GM13977 (cell line): ENCODE results near the gene SLC49A4.

Experiments used
- DNase-seq: peaks from one replicate; pipeline ENCODE4 v3.0.0; 2012; ENCODE audit warnings: low spot score
- CTCF ChIP-seq: IDR thresholded peaks from 2 replicates; pipeline ENCODE4 v1.5.1; 2012; ENCODE audit warnings: mild to moderate bottlenecking, control low read depth; ENCODE audit not compliant: insufficient read depth; ENCODE audit errors: extremely low read depth, missing control alignments
- in situ Hi-C: fragments of 300-500 bp; cut with MboI; formaldehyde crosslinking; loops from one replicate; pipeline ENCODE4 v1.12.0; 2022; ENCODE audit warnings: low sequenced_read_pairs, low pct_unique_long_range_greater_than_20kb, mixed read lengths, inconsistent platforms; ENCODE audit not compliant: unreplicated experiment

SLC49A4 gene

GRCh38 chr3:122924056-122924455 lies 129.2 kb downstream of the SLC49A4 start:
- in situ Hi-C loops = no loop called here
- TF ChIP-seq CTCF = no peak

GRCh38 chr3:122925756-122926155 lies 130.9 kb downstream of the SLC49A4 start:
- in situ Hi-C loops = no loop called here
- no peak for TF ChIP-seq CTCF
- no peak for DNase-seq

More at GRCh38 chr3:122924056-122924455, 129.2 kb downstream of the SLC49A4 start:
- DNase-seq = no peak

DNA sequence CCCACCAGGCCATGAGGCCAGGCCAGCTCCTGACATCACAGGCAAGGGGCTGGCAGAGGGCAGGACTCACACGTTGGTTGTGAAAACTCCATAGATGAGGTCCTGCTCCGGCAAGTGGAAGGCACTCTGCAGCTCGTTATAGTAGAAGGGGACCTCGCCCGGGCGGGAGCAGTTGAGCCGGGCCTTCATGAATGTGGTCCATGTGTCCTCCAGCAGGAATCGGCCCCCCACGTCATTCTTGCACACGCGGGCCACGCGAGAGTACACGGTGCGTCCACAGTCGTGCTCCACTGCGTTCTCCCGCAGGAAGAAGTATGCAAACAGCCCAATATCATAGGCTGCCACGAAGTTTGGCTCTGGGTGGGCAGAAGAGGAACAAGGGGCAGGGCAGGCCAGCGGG lies 131.5 kb downstream of the SLC49A4 start:
- DNase-seq = no peak
- TF ChIP-seq CTCF = no peak
- in situ Hi-C loops = no loop called here

- DNase-seq = no peak
- in situ Hi-C loops = no loop called here
- no peak for TF ChIP-seq CTCF
These were observed 131.9 kb downstream of the SLC49A4 start for GRCh38 chr3:122926811-122927210.

GRCh38 chr3:122927726-122928125 lies 132.9 kb downstream of the SLC49A4 start:
- no peak for DNase-seq
- no peak for TF ChIP-seq CTCF
- in situ Hi-C loops = no loop called here

DNA sequence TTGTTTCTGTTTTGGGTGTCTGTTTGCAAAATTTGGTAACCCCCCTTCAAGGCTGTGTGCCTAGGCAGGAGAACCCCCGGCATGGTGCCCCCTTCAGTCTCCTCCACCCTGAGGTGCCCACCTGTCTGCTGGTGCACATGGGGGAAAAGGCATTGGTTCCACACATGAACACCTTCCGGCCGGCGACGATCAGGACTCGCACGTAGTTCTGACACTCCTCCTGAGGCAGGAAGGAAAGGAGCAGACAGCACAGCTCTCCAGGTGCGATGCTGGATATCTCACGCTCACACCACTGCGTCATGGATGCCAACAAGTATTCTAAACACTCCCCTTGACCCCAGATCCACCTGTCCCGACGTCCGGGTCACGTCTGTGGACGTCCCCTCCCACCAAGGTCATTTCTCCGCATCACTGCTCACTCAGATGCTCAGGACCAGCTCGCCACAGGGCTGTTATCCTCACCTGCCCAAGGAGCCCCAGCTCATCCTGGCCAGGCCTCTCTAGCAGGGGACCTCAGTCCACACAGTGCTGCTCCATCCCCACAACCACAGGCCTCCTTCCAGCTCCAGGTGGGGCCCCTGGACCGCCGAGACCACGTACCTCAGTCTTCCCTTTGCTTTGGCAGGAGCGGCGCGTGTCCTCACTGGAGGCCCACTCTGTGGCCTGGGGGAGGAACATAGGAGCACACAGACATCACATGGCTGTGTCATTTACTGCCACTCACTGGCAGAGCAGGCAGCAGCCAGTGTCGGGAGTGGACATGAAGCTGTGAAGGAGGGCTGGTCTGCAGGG lies 133.7 kb downstream of the SLC49A4 start:
- TF ChIP-seq CTCF = no peak
- in situ Hi-C loops = no loop called here
- DNase-seq = no peak
